Mesenchymal stem cell (in vitro differentiated cells and primary cell): ENCODE measurements around the gene CNNM2.
"Not testable (repeated sequence)": the region's sequence is repeated elsewhere in the genome, so short reads cannot be mapped to it uniquely, and the experiment has no call there.

Source experiments
- DNase-seq: peaks from one replicate; pipeline ENCODE4 v3.0.0-alpha.2; 2013
- H2AFZ ChIP-seq: one replicate; pipeline ENCODE4 v1.6.1; 2013; ENCODE audit warnings: low read depth, mild to moderate bottlenecking, control low read depth, inconsistent platforms, low read length, moderate library complexity
- H2AK5ac ChIP-seq: 2 replicates; pipeline ENCODE4 v1.6.1; 2013; ENCODE audit warnings: low read length, moderate library complexity, mild to moderate bottlenecking, inconsistent platforms; ENCODE audit not compliant: severe bottlenecking
- H2BK120ac ChIP-seq: one replicate; pipeline ENCODE4 v1.6.1; 2013; ENCODE audit warnings: low read depth, mild to moderate bottlenecking, inconsistent platforms, low read length, moderate library complexity
- H2BK12ac ChIP-seq, 2 experiments: one replicate each; pipeline ENCODE4 v1.6.1; 2013; ENCODE audit warnings: inconsistent platforms in 2 of 2, low read length in 2 of 2, mild to moderate bottlenecking in 2 of 2, moderate library complexity in 2 of 2, control low read depth in 1 of 2
- H2BK15ac ChIP-seq: one replicate; pipeline ENCODE4 v1.6.1; 2013; ENCODE audit warnings: mild to moderate bottlenecking, low read depth, inconsistent platforms; ENCODE audit not compliant: poor library complexity, severe bottlenecking
- H2BK5ac ChIP-seq: 2 replicates; pipeline ENCODE4 v1.6.1; 2013; ENCODE audit warnings: low read depth, mild to moderate bottlenecking, low read length, control low read depth, inconsistent platforms; ENCODE audit not compliant: poor library complexity, severe bottlenecking
- H3K14ac ChIP-seq, 2 experiments: one replicate each; pipeline ENCODE4 v1.6.1; 2013; ENCODE audit warnings: inconsistent platforms in 2 of 2, low read length in 2 of 2, control low read depth in 1 of 2, mild to moderate bottlenecking in 1 of 2, moderate library complexity in 1 of 2
- H3K18ac ChIP-seq, 2 experiments: one replicate each; pipeline ENCODE4 v1.6.1; 2013; ENCODE audit warnings: inconsistent platforms in 2 of 2, low read length in 2 of 2, control low read depth in 1 of 2, low read depth in 1 of 2, mild to moderate bottlenecking in 1 of 2
- H3K23ac ChIP-seq, 2 experiments: one replicate each; pipeline ENCODE4 v1.6.1; 2013; ENCODE audit warnings: inconsistent platforms in 2 of 2, low read length in 2 of 2, mild to moderate bottlenecking in 2 of 2, moderate library complexity in 2 of 2, control low read depth in 1 of 2
- H3K27ac ChIP-seq: 2 replicates; pipeline ENCODE4 v1.5.1; 2013; ENCODE audit warnings: mild to moderate bottlenecking, moderate library complexity, low read length, control low read depth, inconsistent platforms; ENCODE audit not compliant: poor library complexity, severe bottlenecking
- H3K27me3 ChIP-seq, 2 experiments: 2 replicates each; pipeline versions ENCODE4 v1.6.1 to v1.7.0; 2013; ENCODE audit warnings: low read length in 2 of 2, mild to moderate bottlenecking in 2 of 2, moderate library complexity in 2 of 2, control low read depth in 1 of 2, inconsistent platforms in 1 of 2; ENCODE audit not compliant: control insufficient read depth in 1 of 2, insufficient read depth in 1 of 2
- H3K36me3 ChIP-seq, 2 experiments: 2 replicates each; pipeline versions ENCODE4 v1.6.1 to v1.7.0; 2013; ENCODE audit warnings: low read length in 2 of 2, control low read depth in 1 of 2, inconsistent platforms in 1 of 2, low read depth in 1 of 2, mild to moderate bottlenecking in 1 of 2; ENCODE audit not compliant: insufficient read depth in 2 of 2, control insufficient read depth in 1 of 2
- H3K4ac ChIP-seq, 2 experiments: one replicate each; pipeline ENCODE4 v1.6.1; 2013; ENCODE audit warnings: inconsistent platforms in 2 of 2, low read length in 2 of 2, mild to moderate bottlenecking in 2 of 2, moderate library complexity in 2 of 2, control low read depth in 1 of 2, low read depth in 1 of 2
- H3K4me1 ChIP-seq: 2 replicates; pipeline ENCODE4 v1.6.1; 2013; ENCODE audit warnings: low read depth, low read length, control low read depth; ENCODE audit not compliant: control insufficient read depth, insufficient read depth
- H3K4me2 ChIP-seq: 2 replicates; pipeline ENCODE4 v1.6.1; 2013; ENCODE audit warnings: low read length, mild to moderate bottlenecking, inconsistent platforms; ENCODE audit not compliant: poor library complexity, severe bottlenecking
- H3K4me3 ChIP-seq, 2 experiments: 2 replicates each; pipeline versions ENCODE4 v1.5.1 to v1.7.0; 2013; ENCODE audit warnings: low read length in 2 of 2, mild to moderate bottlenecking in 2 of 2, control low read depth in 1 of 2, low read depth in 1 of 2; ENCODE audit not compliant: insufficient read depth in 1 of 2
- H3K79me1 ChIP-seq: replicated peaks from 2 replicates; pipeline ENCODE4 v1.6.1; 2013; ENCODE audit warnings: mild to moderate bottlenecking, control low read depth, low read length, inconsistent platforms; ENCODE audit not compliant: poor library complexity, severe bottlenecking
- H3K9ac ChIP-seq: 2 replicates; pipeline ENCODE4 v1.7.0; 2013; ENCODE audit warnings: mild to moderate bottlenecking, low read length, moderate library complexity
- H3K9me3 ChIP-seq: 2 replicates; pipeline ENCODE4 v1.7.0; 2013; ENCODE audit warnings: mild to moderate bottlenecking, low read length; ENCODE audit not compliant: control insufficient read depth
- H4K8ac ChIP-seq: one replicate; pipeline ENCODE4 v1.6.1; 2013; ENCODE audit warnings: inconsistent platforms, mild to moderate bottlenecking, low read length, moderate library complexity
- H4K91ac ChIP-seq: one replicate; pipeline ENCODE4 v1.6.1; 2013; ENCODE audit warnings: mild to moderate bottlenecking, low read length, inconsistent platforms
- WGBS: methylation state at CpG from one replicate; pipeline ENCODE4 v1.1.7; 2013; ENCODE audit warnings: mixed read lengths; 5-methylcytosine and 5-hydroxymethylcytosine counted together

CNNM2 gene

DNA sequence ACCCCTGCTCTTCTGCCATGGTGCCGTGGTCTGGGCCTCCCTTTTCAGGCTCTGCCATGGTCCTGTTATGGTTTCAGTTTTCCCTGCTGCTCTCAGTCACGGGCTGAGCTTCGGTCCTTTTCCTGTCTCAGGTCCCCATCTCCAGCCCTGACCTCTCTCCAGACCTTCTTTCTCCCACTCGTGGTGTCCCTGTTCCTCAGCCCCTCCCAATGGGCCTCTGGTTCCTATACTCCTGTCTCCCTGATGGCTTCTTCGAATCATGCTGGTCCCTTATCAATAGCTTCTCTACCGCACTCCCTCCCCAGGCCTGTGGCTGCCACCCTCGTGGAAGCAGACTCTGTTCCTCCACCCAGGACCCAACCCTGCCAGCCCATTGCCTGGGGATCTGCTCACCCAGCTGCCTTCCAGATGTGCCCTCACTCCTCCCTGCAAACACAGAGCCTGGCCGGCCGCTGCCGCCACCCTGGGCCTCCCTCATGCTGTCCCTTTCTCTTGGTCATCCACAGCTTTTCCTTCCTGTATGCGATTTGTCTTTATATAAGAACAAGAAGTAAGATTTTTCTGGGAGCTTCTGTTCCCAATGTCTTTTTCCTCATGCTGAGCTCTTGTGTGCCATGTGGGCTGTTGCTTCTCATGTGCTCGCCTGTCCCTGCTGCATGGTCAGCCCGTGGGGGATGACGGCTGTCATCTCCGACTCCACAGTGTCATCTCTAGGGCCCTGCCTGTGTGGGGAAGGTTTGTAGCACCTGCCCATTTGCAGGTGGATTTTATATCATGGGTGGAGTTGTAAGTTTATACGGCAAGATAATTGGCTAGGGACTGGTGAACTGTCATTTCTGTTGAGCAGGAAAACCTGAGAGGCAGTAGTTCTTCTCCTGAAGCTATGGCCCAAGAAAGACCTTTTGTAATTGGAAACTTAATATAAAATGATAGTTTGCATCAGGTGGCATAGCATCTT, 148.3 kb downstream of the CNNM2 start:
- Histone ChIP-seq H2AFZ (no peak overlapping the region), H3K4me2 (no peak overlapping the region), H2BK120ac (no peak overlapping the region), H2AK5ac (no peak overlapping the region), H3K27me3 (no peaks in the 10 kb centered on the region), H3K9ac (no peak overlapping the region), H3K14ac (no peak overlapping the region), H3K36me3 (peaks cover 0 to 8% of the 10 kb centered on the region in 2 experiments), H4K8ac (no peak overlapping the region), H2BK15ac (no peak overlapping the region), H3K9me3 (no peaks in the 10 kb centered on the region), H3K79me1 (no peaks in the 10 kb centered on the region), H3K18ac (no peak overlapping the region), H3K27ac (no peak overlapping the region), H3K4ac (no peak overlapping the region), H2BK12ac (no peak overlapping the region), H4K91ac (no peak overlapping the region), H3K4me3 (no peak overlapping the region), H3K4me1 (no peaks in the 10 kb centered on the region), H3K23ac (no peak overlapping the region), H2BK5ac (no peak overlapping the region)
- WGBS, result 91% methylated on average over 13 of the region's 16 CpGs
- no peak for DNase-seq

DNA sequence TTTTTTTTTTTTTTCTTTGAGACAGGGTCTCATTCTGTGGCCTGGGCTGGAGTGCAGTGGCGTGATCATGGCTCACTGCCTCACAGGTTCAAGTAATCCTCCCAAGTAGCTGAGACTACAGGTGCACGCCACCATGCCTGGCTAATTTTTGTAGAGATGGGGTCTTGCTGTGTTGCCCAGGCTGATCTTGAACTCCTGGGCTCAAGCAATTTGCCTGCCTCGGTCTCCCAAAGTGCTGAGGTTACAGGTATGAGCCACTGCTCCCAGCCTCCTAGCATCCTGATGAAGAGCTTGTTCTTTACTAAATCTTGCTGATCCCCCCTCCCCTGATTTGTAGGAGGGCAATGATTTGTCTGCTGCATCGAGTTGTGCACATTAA, 149.0 kb downstream of the CNNM2 start:
- not testable (repeated sequence) for H3K79me1 ChIP-seq, H2AFZ ChIP-seq, H3K27me3 ChIP-seq, H3K4me1 ChIP-seq, H2BK5ac ChIP-seq, H3K9ac ChIP-seq, DNase-seq, H3K27ac ChIP-seq, H4K8ac ChIP-seq, H3K18ac ChIP-seq, H3K23ac ChIP-seq, H3K4ac ChIP-seq, H2BK15ac ChIP-seq, H3K4me2 ChIP-seq, H2AK5ac ChIP-seq, H4K91ac ChIP-seq, H2BK12ac ChIP-seq, H3K36me3 ChIP-seq, H3K4me3 ChIP-seq, H3K9me3 ChIP-seq, H2BK120ac ChIP-seq, H3K14ac ChIP-seq
- 89% methylated on average over 4 of the region's 4 CpGs for WGBS

DNA sequence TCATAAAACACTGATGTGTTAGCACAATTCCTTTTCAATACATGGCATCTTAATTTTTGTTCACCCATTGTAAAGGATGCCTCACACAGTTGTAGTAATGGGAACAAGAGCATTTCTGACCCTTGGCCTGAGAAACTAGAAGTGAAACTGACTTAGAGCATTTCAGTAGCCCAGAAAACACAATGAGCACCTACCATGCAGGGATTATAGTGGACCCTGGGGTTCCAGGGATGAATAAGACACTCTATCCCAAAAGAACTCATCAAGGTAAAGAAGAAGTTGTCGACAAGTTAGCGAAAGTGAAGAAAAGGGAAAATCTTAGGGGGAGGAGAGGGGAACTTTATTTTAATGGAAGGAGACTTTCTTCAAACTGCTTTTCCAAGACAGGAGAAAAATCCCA, 149.4 kb downstream of the CNNM2 start:
- H3K79me1 ChIP-seq, result no peaks in the 10 kb centered on the region
- no peak overlapping the region for H2AFZ ChIP-seq
- no peak overlapping the region for H2BK15ac ChIP-seq
- H4K8ac ChIP-seq, result no peak overlapping the region
- no peak overlapping the region for H3K14ac ChIP-seq
- 100% methylated on average over 2 of the region's 2 CpGs for WGBS
- DNase-seq, result no peak
- no peak overlapping the region for H3K4me3 ChIP-seq
- H3K23ac ChIP-seq, result no peak overlapping the region
- no peaks in the 10 kb centered on the region for H3K9me3 ChIP-seq
- no peak overlapping the region for H2BK5ac ChIP-seq
- H2AK5ac ChIP-seq, result no peak overlapping the region
- H3K4me2 ChIP-seq, result no peak overlapping the region
- no peaks in the 10 kb centered on the region for H3K27me3 ChIP-seq
- H3K18ac ChIP-seq, result no peak overlapping the region
- H2BK120ac ChIP-seq, result no peak overlapping the region
- H3K4ac ChIP-seq, result no peak overlapping the region
- no peaks in the 10 kb centered on the region for H3K4me1 ChIP-seq
- no peak overlapping the region for H3K9ac ChIP-seq
- H4K91ac ChIP-seq, result no peak overlapping the region
- H3K36me3 ChIP-seq, result peaks cover 0 to 8% of the 10 kb centered on the region in 2 experiments
- H3K27ac ChIP-seq, result no peak overlapping the region
- H2BK12ac ChIP-seq, result no peak overlapping the region

DNA sequence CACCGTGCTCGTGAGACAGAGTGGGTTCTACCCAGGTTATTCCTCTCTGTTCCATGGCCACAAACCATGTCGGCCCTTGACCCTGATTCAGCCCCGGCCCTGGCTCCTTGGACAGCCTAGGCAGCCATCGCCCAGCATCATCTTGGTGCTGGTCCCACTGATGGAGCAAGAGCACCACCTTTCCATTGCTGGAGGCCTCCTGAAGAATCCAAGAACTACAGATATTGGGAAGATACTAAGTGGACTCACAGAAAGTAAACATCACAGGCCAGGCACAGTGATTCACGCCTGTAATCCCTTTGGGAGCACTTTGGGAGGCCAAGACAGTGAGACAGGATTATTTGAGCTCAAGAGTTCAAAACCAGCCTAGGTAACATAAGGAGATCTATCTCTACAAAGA, 149.9 kb downstream of the CNNM2 start:
- H2BK15ac ChIP-seq, result no peak overlapping the region
- H3K4me2 ChIP-seq, result no peak overlapping the region
- no peaks in the 10 kb centered on the region for H3K27me3 ChIP-seq
- H2BK5ac ChIP-seq, result no peak overlapping the region
- no peak overlapping the region for H3K9ac ChIP-seq
- H3K4me1 ChIP-seq, result no peaks in the 10 kb centered on the region
- WGBS, result 88% methylated on average over 5 of the region's 6 CpGs
- H3K27ac ChIP-seq, result no peak overlapping the region
- no peak overlapping the region for H3K4ac ChIP-seq
- no peak overlapping the region for H4K91ac ChIP-seq
- no peaks in the 10 kb centered on the region for H3K9me3 ChIP-seq
- H2BK120ac ChIP-seq, result no peak overlapping the region
- no peak overlapping the region for H3K4me3 ChIP-seq
- H3K18ac ChIP-seq, result no peak overlapping the region
- no peak overlapping the region for H2AK5ac ChIP-seq
- no peaks in the 10 kb centered on the region for H3K79me1 ChIP-seq
- peaks cover 0 to 8% of the 10 kb centered on the region in 2 experiments for H3K36me3 ChIP-seq
- no peak overlapping the region for H3K14ac ChIP-seq
- peak; percentile 44 for DNase-seq
- no peak overlapping the region for H2BK12ac ChIP-seq
- H4K8ac ChIP-seq, result no peak overlapping the region
- H2AFZ ChIP-seq, result no peak overlapping the region
- peak overlapping the region in 1 of 2 experiments; percentile 18 for H3K23ac ChIP-seq
